Astrocyte (in vitro differentiated cells and primary cell): ENCODE results near the gene DLL4.

Experiments
- EZH2 ChIP-seq: IDR thresholded peaks from 2 replicates; pipeline ENCODE4 v1.6.1; 2012; ENCODE audit warnings: mild to moderate bottlenecking, low read length, inconsistent platforms; ENCODE audit not compliant: insufficient read depth
- TF ChIP-seq, protein P1 (sequence below): IDR thresholded peaks from 2 replicates; pipeline ENCODE4 v1.5.1; 2011; ENCODE audit warnings: low read depth, mild to moderate bottlenecking, inconsistent platforms, low read length, moderate library complexity; ENCODE audit not compliant: insufficient read depth

GRCh38 chr15:40968290-40969085, 39.3 kb downstream of the DLL4 start:
- TF ChIP-seq, protein P1, sequence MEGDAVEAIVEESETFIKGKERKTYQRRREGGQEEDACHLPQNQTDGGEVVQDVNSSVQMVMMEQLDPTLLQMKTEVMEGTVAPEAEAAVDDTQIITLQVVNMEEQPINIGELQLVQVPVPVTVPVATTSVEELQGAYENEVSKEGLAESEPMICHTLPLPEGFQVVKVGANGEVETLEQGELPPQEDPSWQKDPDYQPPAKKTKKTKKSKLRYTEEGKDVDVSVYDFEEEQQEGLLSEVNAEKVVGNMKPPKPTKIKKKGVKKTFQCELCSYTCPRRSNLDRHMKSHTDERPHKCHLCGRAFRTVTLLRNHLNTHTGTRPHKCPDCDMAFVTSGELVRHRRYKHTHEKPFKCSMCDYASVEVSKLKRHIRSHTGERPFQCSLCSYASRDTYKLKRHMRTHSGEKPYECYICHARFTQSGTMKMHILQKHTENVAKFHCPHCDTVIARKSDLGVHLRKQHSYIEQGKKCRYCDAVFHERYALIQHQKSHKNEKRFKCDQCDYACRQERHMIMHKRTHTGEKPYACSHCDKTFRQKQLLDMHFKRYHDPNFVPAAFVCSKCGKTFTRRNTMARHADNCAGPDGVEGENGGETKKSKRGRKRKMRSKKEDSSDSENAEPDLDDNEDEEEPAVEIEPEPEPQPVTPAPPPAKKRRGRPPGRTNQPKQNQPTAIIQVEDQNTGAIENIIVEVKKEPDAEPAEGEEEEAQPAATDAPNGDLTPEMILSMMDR = no peak
- no peak for TF ChIP-seq EZH2
